SK-N-SH (cell line): ENCODE measurements around the gene PDZK1IP1. TPM values are rescaled to one million over a fixed set of nuclear protein-coding genes. Genes with fewer than 3 reads are reported as not detected.

Source experiments
- CTCF ChIA-PET: fragments of 300-600, 350-600 bp; formaldehyde crosslinking; extraction: SDS; loops from one replicate; lab custom pipeline; 2021; lab: Yijun Ruan, JAX
- POLR2A ChIA-PET: fragments of 350-600 bp; sonication (Branson Sonifier 250); formaldehyde crosslinking; extraction: SDS; loops from one replicate; lab custom pipeline; 2020; ENCODE audit warnings: antibody characterized with exemption, inconsistent platforms; lab: Yijun Ruan, JAX
- DNase-seq: peaks from one replicate; pipeline ENCODE4 v3.0.0; 2012
- H2AFZ ChIP-seq: fragments of 200-600 bp; sonication (generic); 2 replicates; pipeline ENCODE4 v1.8.1; 2016; ENCODE audit warnings: antibody characterized with exemption, mild to moderate bottlenecking, low read depth
- H3F3A ChIP-seq: fragments of 200-600 bp; sonication (generic); replicated peaks from 2 replicates; pipeline ENCODE3; 2016; ENCODE audit warnings: antibody characterized with exemption, mild to moderate bottlenecking; ENCODE audit not compliant: insufficient read depth
- H3K27ac ChIP-seq, 2 experiments: fragments of 200-500 bp in 1 of 2; fragments of 200-600 bp in 1 of 2; sonication (Bioruptor generic) in 1 of 2; sonication (generic), shearing (Covaris generic) in 1 of 2; 2 replicates each; pipeline versions ENCODE4 v1.5.1 to v1.6.1; 2014 to 2016; ENCODE audit warnings: low read depth in 2 of 2, inconsistent platforms in 1 of 2, low read length in 1 of 2, mild to moderate bottlenecking in 1 of 2, mixed read lengths in 1 of 2
- H3K27me3 ChIP-seq: fragments of 200-600 bp; sonication (generic), shearing (Covaris generic); 2 replicates; pipeline ENCODE4 v1.6.1; 2016; ENCODE audit warnings: mixed run types; ENCODE audit not compliant: insufficient read depth
- H3K36me3 ChIP-seq, 2 experiments: fragments of 200-500 bp in 1 of 2; fragments of 200-600 bp in 1 of 2; sonication (Bioruptor generic) in 1 of 2; sonication (generic) in 1 of 2; replicated peaks in 1 of 2; 2 replicates each; pipeline versions ENCODE3 to v1.5.1; 2014 to 2016; ENCODE audit warnings: low read length in 1 of 2, mild to moderate bottlenecking in 1 of 2; ENCODE audit not compliant: insufficient read depth in 2 of 2, control insufficient read depth in 1 of 2
- H3K4me1 ChIP-seq, 2 experiments: fragments of 200-500 bp in 1 of 2; fragments of 200-600 bp in 1 of 2; sonication (Bioruptor generic) in 1 of 2; sonication (generic), shearing (Covaris generic) in 1 of 2; 2 replicates each; pipeline versions ENCODE4 v1.5.1 to v1.6.1; 2014 to 2016; ENCODE audit warnings: low read depth in 1 of 2, low read length in 1 of 2, mixed run types in 1 of 2; ENCODE audit not compliant: insufficient read depth in 2 of 2, control insufficient read depth in 1 of 2
- H3K4me2 ChIP-seq: fragments of 200-600 bp; sonication (generic), shearing (Covaris generic); 2 replicates; pipeline ENCODE4 v1.6.1; 2017; ENCODE audit warnings: mixed run types
- H3K4me3 ChIP-seq, 2 experiments: fragments of 200-500 bp in 1 of 2; fragments of 200-600 bp in 1 of 2; sonication (Bioruptor generic) in 1 of 2; sonication (generic), shearing (Covaris generic) in 1 of 2; 2 replicates each; pipeline versions ENCODE4 v1.5.1 to v1.8.1; 2014 to 2016; ENCODE audit warnings: low read depth in 2 of 2, inconsistent platforms in 1 of 2, low read length in 1 of 2, mild to moderate bottlenecking in 1 of 2, mixed read lengths in 1 of 2, moderate library complexity in 1 of 2
- H3K79me2 ChIP-seq: fragments of 200-600 bp; sonication (generic); 2 replicates; pipeline ENCODE4 v1.8.1; 2017; ENCODE audit warnings: mild to moderate bottlenecking; ENCODE audit not compliant: insufficient read depth
- H3K9ac ChIP-seq: fragments of 200-600 bp; sonication (generic); 2 replicates; pipeline ENCODE4 v1.6.1; 2017; ENCODE audit warnings: mixed run types
- H3K9me2 ChIP-seq: fragments of 200-600 bp; sonication (generic); 2 replicates; pipeline ENCODE4 v1.6.1; 2017; ENCODE audit warnings: mixed run types
- H3K9me3 ChIP-seq: fragments of 200-600 bp; sonication (generic); 2 replicates; pipeline ENCODE4 v1.6.1; 2017; ENCODE audit warnings: mixed run types, mild to moderate bottlenecking, moderate library complexity
- H4K20me1 ChIP-seq: fragments of 200-600 bp; sonication (generic); 2 replicates; pipeline ENCODE4 v1.6.1; 2017; ENCODE audit warnings: mild to moderate bottlenecking, mixed run types; ENCODE audit not compliant: insufficient read depth
- CHD2 ChIP-seq: fragments of 150-350 bp; IDR thresholded peaks from 2 replicates; pipeline ENCODE4 v1.6.1; 2018; ENCODE audit warnings: low read length; ENCODE audit not compliant: partially characterized antibody
- ELF1 ChIP-seq: IDR thresholded peaks from 2 replicates; pipeline ENCODE4 v1.4.0; 2012
- EP300 ChIP-seq, 2 experiments: IDR thresholded peaks; 2 replicates each; pipeline versions ENCODE4 v1.4.0 to v1.6.1; 2012; ENCODE audit warnings: borderline replicate concordance in 1 of 2, low read depth in 1 of 2, low read length in 1 of 2
- EZH2phosphoT487 ChIP-seq: fragments of 200-600 bp; sonication (generic); IDR thresholded peaks from 2 replicates; pipeline ENCODE4 v1.6.1; 2017; ENCODE audit warnings: low read depth, mixed run types, mild to moderate bottlenecking, antibody characterized with exemption, moderate library complexity, borderline replicate concordance
- FOSL2 ChIP-seq: IDR thresholded peaks from 2 replicates; pipeline ENCODE4 v1.4.0; 2012; ENCODE audit warnings: low read depth, mild to moderate bottlenecking, moderate library complexity, borderline replicate concordance
- FOXJ3 ChIP-seq: sonication (generic); formaldehyde crosslinking; IDR thresholded peaks from 2 replicates; pipeline ENCODE4 v1.5.1; 2020; ENCODE audit warnings: mild to moderate bottlenecking, missing genetic modification reagents
- FOXM1 ChIP-seq: IDR thresholded peaks from 2 replicates; pipeline ENCODE4 v1.4.0; 2012; ENCODE audit warnings: low read depth, mild to moderate bottlenecking
- GABPA ChIP-seq: IDR thresholded peaks from 2 replicates; pipeline ENCODE4 v1.4.0; 2012; ENCODE audit warnings: low read depth, mild to moderate bottlenecking
- GATA2 ChIP-seq: sonication (generic); formaldehyde crosslinking; IDR thresholded peaks from 2 replicates; pipeline ENCODE4 v1.5.0; 2020; ENCODE audit warnings: mild to moderate bottlenecking, missing genetic modification reagents
- JUND ChIP-seq: IDR thresholded peaks from 2 replicates; pipeline ENCODE4 v1.4.0; 2012
- POLR2AphosphoS5 ChIP-seq: IDR thresholded peaks from 2 replicates; pipeline ENCODE4 v1.6.1; 2012; ENCODE audit warnings: low read depth, low read length
- RAD21 ChIP-seq: IDR thresholded peaks from 2 replicates; pipeline ENCODE4 v1.6.1; 2012; ENCODE audit warnings: mild to moderate bottlenecking, low read length
- RFX5 ChIP-seq: IDR thresholded peaks from 2 replicates; pipeline ENCODE4 v1.6.1; 2012; ENCODE audit warnings: mild to moderate bottlenecking, improper control_type of control experiment, low read length
- SIN3A ChIP-seq: IDR thresholded peaks from 2 replicates; pipeline ENCODE4 v1.6.1; 2012; ENCODE audit warnings: low read depth, mild to moderate bottlenecking, low read length, moderate library complexity, borderline replicate concordance
- TEAD4 ChIP-seq: IDR thresholded peaks from 2 replicates; pipeline ENCODE4 v1.4.0; 2012; ENCODE audit warnings: mild to moderate bottlenecking, borderline replicate concordance; ENCODE audit not compliant: insufficient read depth
- WGBS: methylation state at CpG from one replicate; pipeline ENCODE4 v1.1.6; 2017; ENCODE audit warnings: low lambda C conversion rate; 5-methylcytosine and 5-hydroxymethylcytosine counted together
- polyA plus RNA-seq, 3 experiments: library from polyadenylated mRNA; depleted of rRNA; stranded (reverse); fragments of >200 nt; gene quantifications; 2 replicates each; pipeline ENCODE4 v1.2.3, GENCODE V29; 2012
- TF ChIP-seq, protein P1 (sequence below): IDR thresholded peaks from 2 replicates; pipeline ENCODE4 v1.4.0; 2012; ENCODE audit warnings: low read depth, borderline replicate concordance
- TF ChIP-seq, protein P2 (sequence below): fragments of 150-350 bp; IDR thresholded peaks from 2 replicates; pipeline ENCODE4 v1.6.1; 2016; ENCODE audit warnings: mild to moderate bottlenecking, low read depth, low read length
- TF ChIP-seq, protein P3 (sequence below): IDR thresholded peaks from 2 replicates; pipeline ENCODE4 v1.4.0; 2012; ENCODE audit warnings: low read depth
- TF ChIP-seq, protein P4 (sequence below): IDR thresholded peaks from 2 replicates; pipeline ENCODE4 v1.4.0; 2012; ENCODE audit warnings: low read depth, borderline replicate concordance
- TF ChIP-seq, protein P5 (sequence below): fragments of 150-350 bp; IDR thresholded peaks from 2 replicates; pipeline ENCODE4 v1.6.1; 2017; ENCODE audit warnings: antibody characterized with exemption, low read length, low read depth, borderline replicate concordance

Gene PDZK1IP1
- polyA plus RNA-seq, 1 of the 3 experiments (the other 2 are of a cell fraction), result not detected

DNA sequence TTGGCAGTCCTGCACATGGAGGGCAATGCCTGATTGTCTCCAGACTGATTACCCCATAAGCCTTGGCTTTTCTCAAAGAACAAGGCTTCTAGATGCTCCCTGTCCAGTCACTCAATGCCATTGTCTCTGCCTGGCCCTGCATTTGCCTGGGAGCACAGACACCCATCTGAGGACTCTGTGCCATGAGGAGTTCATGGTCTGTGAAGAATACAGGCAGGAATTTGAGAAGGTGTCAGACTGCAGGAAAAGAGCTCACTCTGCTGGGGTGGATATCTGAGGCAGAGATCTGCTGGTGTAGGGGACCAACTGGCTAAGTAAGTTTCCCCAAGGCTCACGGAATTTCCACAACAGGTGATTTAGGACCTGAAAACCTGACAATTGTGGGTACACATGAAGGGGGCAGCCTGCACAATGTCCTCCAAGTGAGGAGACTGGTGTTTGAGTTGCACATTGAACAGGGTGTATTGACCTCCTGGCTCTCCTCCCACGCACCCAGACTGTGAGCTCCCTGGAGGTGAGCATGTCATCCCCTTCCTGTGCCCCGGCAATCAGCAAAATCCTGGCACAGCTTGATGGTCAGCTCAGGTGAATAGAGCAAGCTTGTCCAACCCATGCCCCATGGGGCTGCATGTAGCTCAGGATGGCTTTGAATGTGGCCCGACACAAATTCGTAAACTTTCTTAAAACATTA lies 51.8 kb downstream of the PDZK1IP1 start:
- Histone ChIP-seq H3K9me3 (no peaks in the 10 kb centered on the region), H3K4me1 (no peaks in the 10 kb centered on the region), H3K36me3 (no peaks in the 10 kb centered on the region), H3K4me3 (no peak overlapping the region)
- TF ChIP-seq, protein P1, sequence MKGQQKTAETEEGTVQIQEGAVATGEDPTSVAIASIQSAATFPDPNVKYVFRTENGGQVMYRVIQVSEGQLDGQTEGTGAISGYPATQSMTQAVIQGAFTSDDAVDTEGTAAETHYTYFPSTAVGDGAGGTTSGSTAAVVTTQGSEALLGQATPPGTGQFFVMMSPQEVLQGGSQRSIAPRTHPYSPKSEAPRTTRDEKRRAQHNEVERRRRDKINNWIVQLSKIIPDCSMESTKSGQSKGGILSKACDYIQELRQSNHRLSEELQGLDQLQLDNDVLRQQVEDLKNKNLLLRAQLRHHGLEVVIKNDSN, result no peak
- TF ChIP-seq, protein P2, sequence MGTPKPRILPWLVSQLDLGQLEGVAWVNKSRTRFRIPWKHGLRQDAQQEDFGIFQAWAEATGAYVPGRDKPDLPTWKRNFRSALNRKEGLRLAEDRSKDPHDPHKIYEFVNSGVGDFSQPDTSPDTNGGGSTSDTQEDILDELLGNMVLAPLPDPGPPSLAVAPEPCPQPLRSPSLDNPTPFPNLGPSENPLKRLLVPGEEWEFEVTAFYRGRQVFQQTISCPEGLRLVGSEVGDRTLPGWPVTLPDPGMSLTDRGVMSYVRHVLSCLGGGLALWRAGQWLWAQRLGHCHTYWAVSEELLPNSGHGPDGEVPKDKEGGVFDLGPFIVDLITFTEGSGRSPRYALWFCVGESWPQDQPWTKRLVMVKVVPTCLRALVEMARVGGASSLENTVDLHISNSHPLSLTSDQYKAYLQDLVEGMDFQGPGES, result no peak
- no peak for TF ChIP-seq FOXJ3 (CRISPR knock-in tag)
- TF ChIP-seq, protein P3, sequence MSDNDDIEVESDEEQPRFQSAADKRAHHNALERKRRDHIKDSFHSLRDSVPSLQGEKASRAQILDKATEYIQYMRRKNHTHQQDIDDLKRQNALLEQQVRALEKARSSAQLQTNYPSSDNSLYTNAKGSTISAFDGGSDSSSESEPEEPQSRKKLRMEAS, result no peak
- no peak for TF ChIP-seq EP300 (IDR thresholded peaks at IDR 0.05; ENCODE audit: borderline replicate concordance in 1 of 2, low read depth in 1 of 2, low read length in 1 of 2)
- TF ChIP-seq FOXM1, result no peak
- TF ChIP-seq TEAD4, result no peak
- TF ChIP-seq, all 33 proteins: peak for 0
- H3K27ac ChIP-seq, result no peak overlapping the region
- H4K20me1 ChIP-seq, result no peaks in the 10 kb centered on the region
- DNase-seq, result no peak
- no peak overlapping the region for H3K9ac ChIP-seq
- ChIA-PET CTCF (no interaction called here), POLR2A (interaction anchor here (0.9 kb wide), 1 partner anchor 10 kb away, joined by 3 read pairs; no protein-coding TSS in a partner anchor)
- H3F3A ChIP-seq, result no peaks in the 10 kb centered on the region
- no peak overlapping the region for H3K4me2 ChIP-seq
- 70% methylated on average over 5 of the region's 5 CpGs for WGBS
- no peak overlapping the region for H2AFZ ChIP-seq
- H3K27me3 ChIP-seq, result no peaks in the 10 kb centered on the region
- H3K9me2 ChIP-seq, result no peaks in the 10 kb centered on the region
- H3K79me2 ChIP-seq, result no peaks in the 10 kb centered on the region

DNA sequence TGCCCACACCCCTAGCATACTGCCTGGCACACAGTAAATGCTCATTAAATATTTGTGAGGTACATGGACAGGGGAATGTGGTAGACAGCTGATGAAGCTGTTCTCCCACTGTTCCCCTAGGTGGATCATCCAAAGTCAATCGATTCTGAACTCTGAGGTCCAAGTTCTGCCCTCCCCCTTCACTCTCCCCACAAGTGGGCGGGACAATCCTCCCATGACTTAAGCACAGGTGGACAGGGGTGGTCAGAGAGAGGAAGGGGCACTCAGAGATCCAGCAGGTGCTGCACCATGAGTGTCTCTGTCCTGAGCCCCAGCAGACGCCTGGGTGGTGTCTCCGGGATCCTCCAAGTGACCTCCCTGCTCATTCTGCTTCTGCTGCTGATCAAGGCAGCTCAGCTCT lies 52.6 kb downstream of the PDZK1IP1 start, which contains the start of gene CYP4A22:
Gene CYP4A22, plus strand, starts transcription at position 244 of the 400 bp plus-strand sequence. Its CDS starts 45 bp downstream, at position 289.
- Histone ChIP-seq H3K27me3 (no peaks in the 10 kb centered on the region), H3K4me3 (no peak within 1 kb of the TSS), H3K9me2 (no peaks in the 10 kb centered on the region), H3K79me2 (no peaks in the 10 kb centered on the region), H3K4me1 (no peaks in the 10 kb centered on the region), H3K36me3 (no peaks in the 10 kb centered on the region), H2AFZ (no peak within 1 kb of the TSS), H3K4me2 (no peak within 1 kb of the TSS), H3K9ac (no peak within 1 kb of the TSS), H3K27ac (no peak within 1 kb of the TSS), H3F3A (no peaks in the 10 kb centered on the region), H4K20me1 (no peaks in the 10 kb centered on the region), H3K9me3 (no peaks in the 10 kb centered on the region)
- WGBS, result 44% methylated on average over 4 of the region's 4 CpGs
- ChIA-PET CTCF (no interaction called here), POLR2A (no interaction called here)
- no peak for TF ChIP-seq RFX5
- no peak for TF ChIP-seq FOSL2
- no peak for TF ChIP-seq JUND
- no peak for TF ChIP-seq EZH2phosphoT487
- TF ChIP-seq, protein P4, sequence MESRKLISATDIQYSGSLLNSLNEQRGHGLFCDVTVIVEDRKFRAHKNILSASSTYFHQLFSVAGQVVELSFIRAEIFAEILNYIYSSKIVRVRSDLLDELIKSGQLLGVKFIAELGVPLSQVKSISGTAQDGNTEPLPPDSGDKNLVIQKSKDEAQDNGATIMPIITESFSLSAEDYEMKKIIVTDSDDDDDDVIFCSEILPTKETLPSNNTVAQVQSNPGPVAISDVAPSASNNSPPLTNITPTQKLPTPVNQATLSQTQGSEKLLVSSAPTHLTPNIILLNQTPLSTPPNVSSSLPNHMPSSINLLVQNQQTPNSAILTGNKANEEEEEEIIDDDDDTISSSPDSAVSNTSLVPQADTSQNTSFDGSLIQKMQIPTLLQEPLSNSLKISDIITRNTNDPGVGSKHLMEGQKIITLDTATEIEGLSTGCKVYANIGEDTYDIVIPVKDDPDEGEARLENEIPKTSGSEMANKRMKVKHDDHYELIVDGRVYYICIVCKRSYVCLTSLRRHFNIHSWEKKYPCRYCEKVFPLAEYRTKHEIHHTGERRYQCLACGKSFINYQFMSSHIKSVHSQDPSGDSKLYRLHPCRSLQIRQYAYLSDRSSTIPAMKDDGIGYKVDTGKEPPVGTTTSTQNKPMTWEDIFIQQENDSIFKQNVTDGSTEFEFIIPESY, result no peak
- TF ChIP-seq RAD21, result no peak
- no peak for TF ChIP-seq SIN3A
- TF ChIP-seq ELF1, result no peak
- TF ChIP-seq, protein P3, result no peak
- TF ChIP-seq POLR2AphosphoS5, result no peak
- no peak for TF ChIP-seq CHD2
- TF ChIP-seq GATA2, result no peak
- TF ChIP-seq GABPA, result no peak
- TF ChIP-seq FOXM1, result no peak
- TF ChIP-seq, protein P5, sequence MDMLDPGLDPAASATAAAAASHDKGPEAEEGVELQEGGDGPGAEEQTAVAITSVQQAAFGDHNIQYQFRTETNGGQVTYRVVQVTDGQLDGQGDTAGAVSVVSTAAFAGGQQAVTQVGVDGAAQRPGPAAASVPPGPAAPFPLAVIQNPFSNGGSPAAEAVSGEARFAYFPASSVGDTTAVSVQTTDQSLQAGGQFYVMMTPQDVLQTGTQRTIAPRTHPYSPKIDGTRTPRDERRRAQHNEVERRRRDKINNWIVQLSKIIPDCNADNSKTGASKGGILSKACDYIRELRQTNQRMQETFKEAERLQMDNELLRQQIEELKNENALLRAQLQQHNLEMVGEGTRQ, result no peak
- TF ChIP-seq, protein P1, result no peak
- no peak for DNase-seq
